GM12875 (cell line): Measurements from ENCODE around the gene IFNL3.

Experiments
- H3K4me3 ChIP-seq: one replicate; pipeline ENCODE4 v1.5.1; 2011; ENCODE audit warnings: low read depth, low read length, control low read depth
- CTCF ChIP-seq: IDR thresholded peaks from 2 replicates; pipeline ENCODE4 v1.5.1; 2011; ENCODE audit warnings: low read depth, mild to moderate bottlenecking, control low read depth, inconsistent platforms, low read length, moderate library complexity, borderline replicate concordance; ENCODE audit not compliant: insufficient read depth

IFNL3 gene

GRCh38 chr19:39238209-39238608, 6.6 kb downstream of the IFNL3 start:
- no peak for TF ChIP-seq CTCF
- no peak overlapping the region for H3K4me3 ChIP-seq

- TF ChIP-seq CTCF = no peak
- no peak overlapping the region for H3K4me3 ChIP-seq
Observed at GRCh38 chr19:39237200-39238184, 7.3 kb downstream of the IFNL3 start.

GRCh38 chr19:39236527-39236926, 8.3 kb downstream of the IFNL3 start:
- H3K4me3 ChIP-seq = no peak overlapping the region
- no peak for TF ChIP-seq CTCF

- no peak overlapping the region for H3K4me3 ChIP-seq
- no peak for TF ChIP-seq CTCF
Observed at GRCh38 chr19:39232708-39233107, 12.1 kb downstream of the IFNL3 start.

GRCh38 chr19:39230096-39230764, 14.6 kb downstream of the IFNL3 start:
- H3K4me3 ChIP-seq = no peak overlapping the region
- no peak for TF ChIP-seq CTCF

- no peak overlapping the region for H3K4me3 ChIP-seq
Observed at GRCh38 chr19:39224910-39225309, 19.9 kb downstream of the IFNL3 start.

More at GRCh38 chr19:39224910-39225309, 19.9 kb downstream of the IFNL3 start:
- TF ChIP-seq CTCF = no peak
